IPS-11a (cell line): ENCODE measurements around the gene CORO1C.

Experiments
- H3K4me3 ChIP-seq: one replicate; pipeline ENCODE4 v1.5.1; 2013; ENCODE audit warnings: low read depth, low read length, control low read depth

Gene CORO1C

GRCh38 chr12:108653922-108654321 is 77.4 kb downstream of the CORO1C start:
- no peak overlapping the region for H3K4me3 ChIP-seq

DNA sequence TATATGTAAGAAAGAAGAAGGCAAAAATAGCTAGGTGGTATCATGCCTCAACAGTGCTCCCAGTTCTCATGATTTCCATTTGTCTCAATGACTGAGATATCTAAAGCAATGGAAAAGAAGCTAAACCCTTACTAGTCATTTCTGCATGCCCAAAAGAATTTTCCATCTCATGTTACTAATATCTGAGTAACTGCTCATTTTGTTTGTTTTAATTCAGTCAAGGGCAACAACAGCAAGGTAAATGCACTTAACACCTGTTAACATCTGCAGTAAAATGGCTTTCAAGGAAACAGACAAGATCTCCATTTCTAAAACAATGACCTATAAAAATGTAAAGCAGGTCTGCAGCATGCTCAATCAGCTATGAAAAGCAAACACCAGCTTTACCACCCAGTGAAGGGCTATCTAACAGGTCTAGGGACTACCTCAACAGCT is 78.2 kb downstream of the CORO1C start:
- H3K4me3 ChIP-seq: no peak overlapping the region

DNA sequence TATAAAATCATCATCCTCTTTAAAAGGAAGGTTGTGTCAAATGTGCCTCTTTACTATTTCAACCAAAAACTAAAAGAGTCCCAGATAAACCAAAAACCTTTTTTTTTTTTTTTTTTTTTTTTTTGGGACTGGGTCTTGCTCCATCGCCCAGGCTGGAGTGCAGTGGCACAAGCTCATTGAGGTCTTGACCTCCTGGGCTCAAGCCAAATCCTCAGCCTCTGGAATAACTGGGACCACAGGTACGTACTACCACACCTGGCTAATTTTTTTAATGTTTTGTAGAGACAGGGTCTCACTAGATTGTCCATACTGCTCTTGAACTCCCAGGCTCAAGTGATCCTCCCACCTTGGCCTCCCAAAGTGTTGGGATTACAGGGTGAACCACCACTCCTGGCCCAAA is 81.2 kb downstream of the CORO1C start:
- H3K4me3 ChIP-seq: no peak overlapping the region

GRCh38 chr12:108649669-108650068 is 81.6 kb downstream of the CORO1C start:
- H3K4me3 ChIP-seq: no peak overlapping the region

DNA sequence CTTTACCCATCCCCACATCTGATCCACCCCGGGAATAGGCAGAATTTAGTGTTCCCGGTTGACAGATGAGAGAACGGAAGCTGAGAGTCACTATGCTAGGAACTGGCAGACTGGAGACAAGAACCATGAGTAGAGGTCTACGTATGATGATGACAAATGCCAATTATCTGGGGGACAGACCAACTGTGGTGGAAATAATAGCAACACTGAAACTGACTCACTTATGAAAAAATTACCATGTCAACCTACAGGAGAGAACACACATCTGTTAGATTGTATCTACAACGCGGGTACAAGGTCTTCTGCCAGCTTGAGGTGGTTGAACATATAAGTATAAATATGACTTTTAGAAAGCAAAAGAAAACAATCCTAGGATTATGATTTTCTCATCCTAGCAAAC is 82.2 kb downstream of the CORO1C start:
- H3K4me3 ChIP-seq: no peak overlapping the region

DNA sequence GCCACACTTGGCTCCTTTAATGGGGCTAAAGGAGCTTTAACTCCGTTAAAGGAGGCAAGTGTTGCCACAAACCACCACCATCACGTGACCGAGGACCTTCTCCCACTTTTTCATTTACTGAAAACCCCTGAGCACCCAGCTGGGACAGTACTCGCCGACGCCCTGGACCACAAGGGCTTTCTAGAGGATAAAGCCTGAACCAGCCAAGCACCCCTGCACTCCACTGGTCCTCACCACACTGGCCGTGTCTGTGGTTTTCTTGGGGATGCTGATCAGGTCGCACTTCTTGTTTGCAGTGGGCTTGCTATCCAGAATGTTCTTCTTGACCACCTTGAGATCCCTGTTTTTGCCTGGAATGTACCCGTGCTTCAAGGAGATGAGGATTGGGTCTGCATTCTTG is 82.9 kb downstream of the CORO1C start:
- no peak overlapping the region for H3K4me3 ChIP-seq

DNA sequence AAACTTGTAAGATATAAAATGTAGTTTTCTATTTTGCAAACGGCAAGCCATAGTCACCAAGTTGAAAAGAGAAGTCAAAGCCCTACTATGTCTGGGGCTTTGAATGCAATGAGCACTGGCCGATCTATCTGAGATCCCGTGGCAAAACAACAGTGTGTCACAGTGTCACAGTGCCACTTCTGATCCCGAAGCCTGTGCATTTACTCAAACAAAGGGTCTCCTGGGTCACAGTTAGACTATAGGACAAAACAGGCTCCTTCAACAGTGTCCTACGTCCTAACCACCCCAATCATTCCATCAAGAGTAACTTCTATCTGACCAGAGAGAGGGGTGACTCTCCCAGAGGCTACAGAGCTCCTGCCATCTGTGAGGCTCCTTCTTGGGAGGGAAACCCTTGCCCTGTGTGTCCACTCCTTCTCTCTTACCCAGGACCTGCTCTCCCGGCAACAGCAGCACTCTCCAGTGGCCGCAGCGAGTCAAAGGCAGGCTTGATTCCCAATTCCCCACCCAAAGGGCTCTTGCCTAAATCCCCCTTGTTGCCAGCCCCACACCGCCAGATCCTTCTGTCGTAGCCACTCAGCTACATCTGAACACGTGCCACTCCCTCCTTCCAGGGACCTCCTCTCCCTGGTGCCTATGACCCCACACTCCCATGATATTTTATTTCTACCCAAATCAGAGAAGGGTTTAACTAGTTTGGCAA is 83.6 kb downstream of the CORO1C start:
- no peak overlapping the region for H3K4me3 ChIP-seq

GRCh38 chr12:108646600-108647579 is 84.4 kb downstream of the CORO1C start:
- H3K4me3 ChIP-seq: no peak overlapping the region

DNA sequence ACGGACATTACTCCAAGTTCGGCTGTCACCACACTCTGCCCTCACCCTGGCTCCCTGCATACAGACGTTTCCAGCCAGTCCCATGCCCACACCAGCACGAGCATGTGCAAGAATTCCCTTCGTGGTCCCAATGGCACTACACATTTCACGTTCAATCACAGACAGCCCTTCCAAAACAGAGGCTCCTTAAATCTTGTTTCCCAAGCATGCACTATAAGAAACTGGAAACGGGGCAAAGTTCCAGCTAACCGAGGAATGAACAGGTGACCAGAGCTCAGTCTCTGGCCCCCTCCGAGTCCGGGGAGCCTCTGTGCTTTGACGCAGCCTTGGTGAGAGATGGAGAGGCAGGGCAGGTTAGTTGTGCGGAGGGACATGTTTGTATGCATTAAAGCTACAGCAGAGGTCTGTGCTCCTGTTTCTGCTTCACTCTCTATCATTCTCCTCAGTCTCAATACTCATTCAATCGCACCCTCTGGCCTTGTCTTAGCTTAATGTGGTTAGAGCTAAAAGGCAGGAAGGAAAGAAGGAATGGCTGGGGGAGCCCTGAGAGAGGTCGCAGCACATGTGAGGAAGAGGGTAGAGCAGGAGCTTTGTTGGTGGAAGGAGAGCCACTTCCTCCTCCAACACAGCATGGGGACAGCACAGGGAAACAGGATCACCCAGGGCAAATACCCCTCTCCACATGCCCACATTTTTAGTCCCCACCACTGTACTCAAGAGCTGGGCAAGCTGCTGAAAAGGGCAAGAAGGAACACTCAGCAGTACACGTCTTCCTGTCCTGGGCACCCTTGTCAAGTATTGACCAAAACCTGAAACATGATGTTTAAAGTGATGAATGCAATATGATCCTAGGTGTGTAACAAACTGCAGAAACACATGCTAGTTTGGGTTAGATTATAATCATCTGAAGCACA is 85.4 kb downstream of the CORO1C start:
- no peak overlapping the region for H3K4me3 ChIP-seq

DNA sequence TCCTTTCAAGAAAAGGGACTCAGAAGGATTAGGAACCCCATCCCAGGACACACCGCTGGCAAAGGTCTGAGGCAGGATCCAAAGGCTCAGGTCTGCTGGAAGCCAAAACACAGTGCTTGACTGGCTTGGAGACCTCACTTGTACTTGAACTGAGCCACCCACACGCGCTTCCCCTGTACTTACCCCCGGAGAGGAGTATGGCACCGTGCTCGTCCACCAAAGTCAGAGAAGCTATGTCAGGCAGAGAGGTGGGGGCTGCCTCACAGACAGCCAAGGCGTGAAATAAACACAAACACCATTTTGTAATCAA is 86.6 kb downstream of the CORO1C start:
- no peak overlapping the region for H3K4me3 ChIP-seq

- no peak overlapping the region for H3K4me3 ChIP-seq
Measured at GRCh38 chr12:108643941-108644810, 87.1 kb downstream of the CORO1C start.

DNA sequence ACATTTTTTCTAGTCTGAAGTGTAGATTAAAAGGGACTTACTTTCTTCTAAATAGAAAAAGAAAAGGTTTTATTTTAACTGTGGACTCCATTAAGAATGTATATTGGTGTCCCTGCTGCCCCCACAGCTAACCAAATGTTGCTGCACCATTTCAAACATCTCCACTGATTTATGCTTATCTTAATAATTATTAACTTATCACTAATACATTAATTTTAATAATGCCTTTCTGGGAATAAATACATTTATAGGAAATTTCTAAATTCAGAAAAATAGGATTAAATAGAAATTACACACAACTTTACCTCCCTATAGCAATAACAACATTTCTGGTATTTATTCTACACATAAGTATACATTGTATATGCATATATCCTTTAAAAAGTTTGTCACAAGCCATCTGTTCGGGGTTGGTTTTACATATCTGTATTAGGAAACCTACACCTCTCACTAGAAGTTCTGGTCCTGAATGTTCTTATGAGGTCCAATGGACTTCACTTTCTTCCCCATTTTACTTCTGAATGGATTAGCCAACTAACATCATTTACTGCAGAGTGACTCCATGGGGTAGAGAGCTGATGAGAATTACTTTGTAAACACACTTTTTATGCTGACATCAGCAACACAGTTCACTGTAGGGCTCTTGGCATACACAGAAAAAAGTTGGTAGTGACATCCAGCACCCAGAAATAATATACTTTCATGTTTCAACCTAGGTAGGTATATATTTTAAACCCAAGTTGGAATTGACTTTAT is 88.2 kb downstream of the CORO1C start:
- H3K4me3 ChIP-seq: no peak overlapping the region

DNA sequence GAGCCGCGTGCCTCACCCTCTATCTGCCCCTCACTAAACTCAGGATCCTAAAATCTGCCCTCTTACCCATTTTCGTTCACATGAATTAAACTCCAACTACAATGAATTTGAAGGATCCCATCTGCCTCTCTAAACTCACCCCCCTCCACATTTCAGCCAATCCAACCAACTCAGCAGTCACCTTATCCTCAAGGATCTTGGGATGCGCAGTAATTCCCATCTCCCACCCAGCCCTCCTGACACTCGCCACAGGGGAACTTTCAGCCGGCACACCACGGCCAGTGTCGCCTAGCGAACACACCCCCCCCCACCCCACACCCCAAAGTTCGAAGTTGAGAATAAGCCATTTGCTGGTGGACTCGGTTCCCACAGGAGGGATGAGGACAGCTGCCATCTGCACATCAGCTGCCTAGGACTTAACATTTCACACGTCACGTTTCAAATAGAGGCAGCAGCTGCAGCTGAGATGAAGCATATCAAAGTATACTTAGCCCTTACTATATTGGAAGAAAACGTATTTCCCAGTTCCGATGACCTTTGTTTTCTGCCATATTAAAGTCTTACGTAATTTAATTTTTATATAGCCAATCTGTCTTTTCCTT is 88.9 kb downstream of the CORO1C start:
- H3K4me3 ChIP-seq: no peak overlapping the region

- H3K4me3 ChIP-seq: no peak overlapping the region
Measured at GRCh38 chr12:108641446-108642268, 89.7 kb downstream of the CORO1C start.

DNA sequence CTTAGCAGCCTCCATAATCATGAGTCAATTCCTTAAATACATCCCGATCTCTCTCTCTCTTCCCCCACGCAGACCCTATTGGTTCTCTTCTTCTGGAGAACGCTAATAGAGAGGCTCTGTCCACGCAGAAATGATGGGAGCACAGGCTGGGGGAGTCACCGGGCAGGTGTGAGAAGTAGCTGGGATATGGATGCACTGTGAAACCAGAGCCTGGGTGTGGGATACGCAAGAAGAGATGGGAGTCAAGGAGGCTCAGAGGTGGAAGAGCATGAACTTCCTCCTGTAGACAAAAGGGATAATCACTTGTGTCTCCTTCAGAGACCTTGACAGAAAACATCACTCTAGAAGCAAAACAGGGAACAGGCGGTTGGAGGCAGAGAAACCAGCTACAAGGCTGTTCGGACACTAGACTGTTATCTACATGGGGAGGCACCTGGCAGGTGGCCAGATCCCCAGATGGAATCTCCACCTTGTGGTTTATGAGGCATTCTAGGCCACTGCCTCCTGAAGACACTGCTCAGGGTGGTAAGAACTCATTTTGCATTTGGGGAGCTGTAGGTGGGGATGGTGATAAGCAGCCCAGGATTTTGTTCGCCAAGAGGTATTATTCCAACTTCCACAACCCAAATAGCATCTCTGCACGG is 90.4 kb downstream of the CORO1C start:
- no peak overlapping the region for H3K4me3 ChIP-seq

GRCh38 chr12:108638997-108639822 is 92.1 kb downstream of the CORO1C start:
- H3K4me3 ChIP-seq: no peak overlapping the region
